Measurements from ENCODE around the gene COLEC12. TPM values are rescaled to one million over a fixed set of nuclear protein-coding genes. Genes with fewer than 3 reads are reported as not detected.

COLEC12 gene
- polyA plus RNA-seq, 1 donor (not counting 4 experiments of a cell fraction or from before 2014, with no cell fraction given): not detected

- dilution Hi-C loops (cut with MboI; ENCODE audit: extremely low pct_ligation_motif_present, low sequenced_read_pairs): no loop called here
- no peak for TF ChIP-seq EZH2 (IDR thresholded peaks at IDR 0.05; ENCODE audit: low read length)
- TF ChIP-seq, protein P1, sequence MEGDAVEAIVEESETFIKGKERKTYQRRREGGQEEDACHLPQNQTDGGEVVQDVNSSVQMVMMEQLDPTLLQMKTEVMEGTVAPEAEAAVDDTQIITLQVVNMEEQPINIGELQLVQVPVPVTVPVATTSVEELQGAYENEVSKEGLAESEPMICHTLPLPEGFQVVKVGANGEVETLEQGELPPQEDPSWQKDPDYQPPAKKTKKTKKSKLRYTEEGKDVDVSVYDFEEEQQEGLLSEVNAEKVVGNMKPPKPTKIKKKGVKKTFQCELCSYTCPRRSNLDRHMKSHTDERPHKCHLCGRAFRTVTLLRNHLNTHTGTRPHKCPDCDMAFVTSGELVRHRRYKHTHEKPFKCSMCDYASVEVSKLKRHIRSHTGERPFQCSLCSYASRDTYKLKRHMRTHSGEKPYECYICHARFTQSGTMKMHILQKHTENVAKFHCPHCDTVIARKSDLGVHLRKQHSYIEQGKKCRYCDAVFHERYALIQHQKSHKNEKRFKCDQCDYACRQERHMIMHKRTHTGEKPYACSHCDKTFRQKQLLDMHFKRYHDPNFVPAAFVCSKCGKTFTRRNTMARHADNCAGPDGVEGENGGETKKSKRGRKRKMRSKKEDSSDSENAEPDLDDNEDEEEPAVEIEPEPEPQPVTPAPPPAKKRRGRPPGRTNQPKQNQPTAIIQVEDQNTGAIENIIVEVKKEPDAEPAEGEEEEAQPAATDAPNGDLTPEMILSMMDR (optimal IDR thresholded peaks at IDR 0.05 in 1 of 3, IDR thresholded peaks at IDR 0.05 in 1 of 3, conservative IDR thresholded peaks at IDR 0.05 in 1 of 3; ENCODE audit: extremely low read depth in 1 of 3, insufficient read depth in 2 of 3, low read length in 3 of 3): no peak
- H4K20me1 ChIP-seq (ENCODE audit: control insufficient read depth, extremely low read depth, insufficient read depth, low read length): no peaks in the 10 kb centered on the region
- H3K79me2 ChIP-seq (ENCODE audit: control insufficient read depth, insufficient read depth, low read length): no peaks in the 10 kb centered on the region
- no peak overlapping the region for H3K9ac ChIP-seq (ENCODE audit: control insufficient read depth, extremely low read depth, insufficient read depth, low read length)
- no peak overlapping the region for H3K4me3 ChIP-seq (ENCODE audit: control insufficient read depth in 2 of 3, extremely low read depth in 1 of 3, insufficient read depth in 2 of 3, low read depth in 1 of 3, low read length in 3 of 3)
- H3K9me1 ChIP-seq (ENCODE audit: control insufficient read depth, extremely low read depth, insufficient read depth, low read length): no peaks in the 10 kb centered on the region
- no peak overlapping the region for H3K4me2 ChIP-seq (ENCODE audit: control insufficient read depth, extremely low read depth, insufficient read depth, low read depth, low read length)
- no peak overlapping the region for H3K27ac ChIP-seq (ENCODE audit: control insufficient read depth, insufficient read depth, low read length)
- FAIRE-seq: no peak
- no peaks in the 10 kb centered on the region for H3K4me1 ChIP-seq (ENCODE audit: control insufficient read depth, extremely low read depth, insufficient read depth, low read length)
- no peak overlapping the region for H2AFZ ChIP-seq (ENCODE audit: control insufficient read depth, low read length)
- no peaks in the 10 kb centered on the region for H3K9me3 ChIP-seq (ENCODE audit: control insufficient read depth, low read depth, low read length)
- DNase-seq (ENCODE audit: low read depth, low spot score): no peak
- H3K27me3 ChIP-seq (ENCODE audit: control insufficient read depth, extremely low read depth, insufficient read depth, low read length): no peaks in the 10 kb centered on the region
- no peaks in the 10 kb centered on the region for H3K36me3 ChIP-seq (ENCODE audit: control insufficient read depth in 2 of 2, extremely low read depth in 1 of 2, insufficient read depth in 2 of 2, low read length in 2 of 2)
Measured at GRCh38 chr18:445055-445454, 55.4 kb downstream of the COLEC12 start.

GRCh38 chr18:438571-438970 lies 61.9 kb downstream of the COLEC12 start:
- no peaks in the 10 kb centered on the region for H3K27me3 ChIP-seq (ENCODE audit: control insufficient read depth, extremely low read depth, insufficient read depth, low read length)
- no peak overlapping the region for H2AFZ ChIP-seq (ENCODE audit: control insufficient read depth, low read length)
- dilution Hi-C loops (cut with MboI; ENCODE audit: extremely low pct_ligation_motif_present, low sequenced_read_pairs): no loop called here
- H4K20me1 ChIP-seq (ENCODE audit: control insufficient read depth, extremely low read depth, insufficient read depth, low read length): no peaks in the 10 kb centered on the region
- H3K9ac ChIP-seq (ENCODE audit: control insufficient read depth, extremely low read depth, insufficient read depth, low read length): no peak overlapping the region
- no peaks in the 10 kb centered on the region for H3K36me3 ChIP-seq (ENCODE audit: control insufficient read depth in 2 of 2, extremely low read depth in 1 of 2, insufficient read depth in 2 of 2, low read length in 2 of 2)
- no peaks in the 10 kb centered on the region for H3K9me3 ChIP-seq (ENCODE audit: control insufficient read depth, low read depth, low read length)
- H3K27ac ChIP-seq (ENCODE audit: control insufficient read depth, insufficient read depth, low read length): no peak overlapping the region
- no peak for TF ChIP-seq EZH2 (IDR thresholded peaks at IDR 0.05; ENCODE audit: low read length)
- TF ChIP-seq, protein P1 (optimal IDR thresholded peaks at IDR 0.05 in 1 of 3, IDR thresholded peaks at IDR 0.05 in 1 of 3, conservative IDR thresholded peaks at IDR 0.05 in 1 of 3; ENCODE audit: extremely low read depth in 1 of 3, insufficient read depth in 2 of 3, low read length in 3 of 3): no peak
- DNase-seq (ENCODE audit: low read depth, low spot score) (no peak), FAIRE-seq (no peak)
- H3K4me2 ChIP-seq (ENCODE audit: control insufficient read depth, extremely low read depth, insufficient read depth, low read depth, low read length): no peak overlapping the region
- H3K4me3 ChIP-seq (ENCODE audit: control insufficient read depth in 2 of 3, extremely low read depth in 1 of 3, insufficient read depth in 2 of 3, low read depth in 1 of 3, low read length in 3 of 3): no peak overlapping the region
- no peaks in the 10 kb centered on the region for H3K79me2 ChIP-seq (ENCODE audit: control insufficient read depth, insufficient read depth, low read length)
- H3K9me1 ChIP-seq (ENCODE audit: control insufficient read depth, extremely low read depth, insufficient read depth, low read length): no peaks in the 10 kb centered on the region
- H3K4me1 ChIP-seq (ENCODE audit: control insufficient read depth, extremely low read depth, insufficient read depth, low read length): no peaks in the 10 kb centered on the region

Measured in keratinocyte (primary cell).